Stimulated activated CD4-positive, alpha-beta T cell treated with anti-CD3 and anti-CD28 coated beads, Interleukin-12 subunit alpha, Interleukin-12 subunit beta, amount 100 ng/mL, for 4 hours (primary cell): ENCODE measurements around the gene TBC1D14.
"Not testable (repeated sequence)": the region's sequence is repeated elsewhere in the genome, so short reads cannot be mapped to it uniquely, and the experiment has no call there.

Experiments
- DNase-seq: peaks from one replicate; pipeline ENCODE4 v3.0.0-alpha.2; 2020

Gene TBC1D14

DNA sequence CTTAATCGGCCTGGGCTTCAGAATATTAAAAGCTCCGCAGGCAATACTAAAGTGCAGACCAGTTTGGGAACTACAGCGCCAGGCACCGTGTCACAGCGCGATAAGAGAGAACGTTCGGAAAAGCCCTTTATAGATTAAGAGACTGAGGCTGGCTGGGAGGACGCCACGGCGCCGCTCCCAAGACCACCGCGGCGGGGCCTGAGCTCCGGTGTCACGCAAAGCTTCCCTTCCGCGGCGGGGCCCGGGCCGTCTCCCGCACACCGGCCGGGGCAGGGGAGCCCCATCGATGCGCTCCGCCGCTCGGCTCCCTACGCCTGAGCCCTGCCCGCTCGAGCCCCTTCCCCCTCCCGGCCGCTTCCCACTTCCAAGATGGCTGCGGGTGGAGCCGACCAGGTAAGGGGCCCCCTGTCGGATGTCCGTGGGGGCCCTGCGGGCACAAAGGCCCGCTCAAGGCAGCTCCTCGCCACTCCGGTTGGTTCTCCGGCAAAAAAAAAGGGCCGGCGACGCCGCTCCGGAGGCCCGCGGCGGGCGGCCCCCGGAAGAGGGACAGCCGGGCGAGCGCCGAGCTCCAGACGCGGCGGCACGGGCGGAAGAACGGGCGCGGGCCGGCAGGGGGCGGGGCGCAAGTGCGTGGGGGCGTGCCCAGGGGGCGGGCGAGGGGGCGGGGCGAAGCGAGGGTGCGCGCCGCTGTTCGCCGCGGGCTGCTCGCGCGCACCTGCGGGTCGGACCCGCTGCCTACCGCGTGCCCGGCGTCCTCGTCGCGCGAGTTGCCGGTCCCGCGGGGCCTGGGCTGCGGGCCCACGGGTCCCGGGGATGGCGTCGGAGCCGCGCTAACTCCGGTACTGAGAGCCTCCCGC, at the start of gene TBC1D14:
Gene TBC1D14, plus strand, starts transcription at position 714 of the 857 bp plus-strand sequence. CDS start 13,564 bp downstream, outside the sequence.
- peak; percentile 86 for DNase-seq

- no peak for DNase-seq
Observed at GRCh38 chr4:6868386-6868785, 41.2 kb upstream of the TBC1D14 start.

- DNase-seq: no peak
Observed at GRCh38 chr4:6869944-6870343, 39.7 kb upstream of the TBC1D14 start.

GRCh38 chr4:6873291-6873690, 36.3 kb upstream of the TBC1D14 start:
- no peak for DNase-seq

- peak; percentile 79 for DNase-seq
Observed at GRCh38 chr4:6873792-6874461, 35.7 kb upstream of the TBC1D14 start.

DNA sequence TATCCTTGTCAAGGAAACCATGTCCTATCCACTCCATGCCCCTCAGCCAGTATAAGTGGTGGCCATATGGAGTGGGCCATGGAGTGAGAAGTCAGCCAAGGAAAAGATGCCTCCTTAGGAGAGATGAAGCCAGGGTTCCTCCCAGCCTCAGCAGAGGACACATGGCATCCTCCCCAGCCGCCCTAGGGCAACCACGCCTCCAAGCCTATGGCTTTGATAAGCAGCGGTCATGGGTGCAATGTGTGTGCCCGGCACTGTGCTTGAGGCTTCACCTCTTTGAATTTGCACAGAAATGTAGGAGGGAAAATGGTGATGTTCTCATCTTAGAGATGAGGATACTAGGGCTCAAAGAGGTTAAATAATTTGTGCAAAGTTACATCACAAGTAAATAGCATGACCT, 34.6 kb upstream of the TBC1D14 start:
- DNase-seq: no peak

DNA sequence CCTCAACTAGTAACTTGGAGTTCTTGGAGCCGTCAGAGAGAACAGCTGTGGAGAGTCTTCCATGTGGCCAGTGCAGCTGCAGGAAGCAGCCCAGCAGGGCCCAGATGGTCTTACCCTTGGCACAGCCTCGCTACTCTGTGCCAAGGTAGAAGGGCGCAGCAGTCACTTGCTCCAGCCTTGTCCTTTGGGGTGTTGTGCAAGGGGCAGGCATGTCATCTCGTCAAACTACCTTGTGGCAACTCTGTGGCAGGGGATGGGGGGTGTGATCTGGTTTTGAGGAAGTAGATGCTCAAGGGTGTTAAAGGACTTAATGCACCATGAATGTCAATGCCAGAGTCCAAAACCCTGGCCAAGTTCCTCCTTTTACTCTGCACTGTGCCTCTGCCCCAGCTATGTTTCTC, 34.2 kb upstream of the TBC1D14 start:
- no peak for DNase-seq

DNA sequence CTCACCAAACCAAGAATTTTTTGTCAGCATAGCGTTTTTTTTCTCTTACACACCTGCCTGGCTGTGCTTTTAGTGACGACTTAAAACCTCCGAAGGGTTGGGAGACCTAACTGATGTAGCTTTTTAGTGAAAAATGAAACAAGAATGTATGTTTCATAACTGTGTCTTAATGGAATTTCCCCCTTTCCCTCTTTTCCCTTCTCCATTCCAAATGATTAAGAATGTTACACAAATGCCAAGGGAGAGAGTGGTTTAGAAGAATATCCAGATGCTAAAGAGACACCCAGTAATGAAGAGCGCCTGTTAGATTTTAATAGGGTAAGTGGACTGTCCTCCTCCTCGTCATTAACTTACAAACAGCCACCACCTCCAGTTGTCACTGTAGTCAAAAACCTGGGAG, 33.2 kb upstream of the TBC1D14 start:
- no peak for DNase-seq

- DNase-seq: no peak
Observed at GRCh38 chr4:6877067-6877466, 32.6 kb upstream of the TBC1D14 start.

- no peak for DNase-seq
Observed at GRCh38 chr4:6878451-6879059, 31.1 kb upstream of the TBC1D14 start.

GRCh38 chr4:6880691-6881090, 28.9 kb upstream of the TBC1D14 start:
- no peak for DNase-seq

- DNase-seq: no peak
Observed at GRCh38 chr4:6881908-6882307, 27.7 kb upstream of the TBC1D14 start.

DNA sequence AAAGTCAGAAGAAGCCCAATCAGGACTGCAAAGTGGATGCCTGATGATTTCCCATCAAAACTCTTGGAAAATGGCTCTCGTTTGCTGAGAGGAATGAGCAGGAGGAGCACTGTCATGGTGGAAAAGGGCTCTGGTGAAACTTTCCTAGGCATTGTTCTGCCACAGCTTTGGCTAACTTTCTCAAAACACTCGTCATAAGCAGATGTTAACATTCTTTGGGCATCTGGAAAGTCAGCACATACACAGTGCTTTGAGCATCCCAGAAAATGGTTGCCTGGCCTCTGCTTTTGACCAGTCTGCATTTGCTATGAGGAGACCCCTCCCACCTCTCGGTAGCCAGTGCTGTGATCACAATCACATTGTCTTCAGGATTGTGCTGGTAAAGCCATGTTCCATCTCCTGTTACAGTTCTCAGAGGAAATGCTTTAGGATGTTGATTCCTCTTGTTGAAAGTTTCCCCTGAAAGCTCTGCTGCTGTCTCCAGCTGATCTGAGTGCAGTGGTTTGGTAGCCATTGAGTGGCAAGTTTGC, 25.2 kb upstream of the TBC1D14 start:
- DNase-seq: no peak

GRCh38 chr4:6885953-6886557, 23.6 kb upstream of the TBC1D14 start:
- DNase-seq: no peak

- no peak for DNase-seq
Observed at GRCh38 chr4:6886886-6887285, 22.7 kb upstream of the TBC1D14 start.

GRCh38 chr4:6887591-6888371, 21.8 kb upstream of the TBC1D14 start:
- DNase-seq: no peak

- no peak for DNase-seq
Observed at GRCh38 chr4:6888506-6889071, 21.0 kb upstream of the TBC1D14 start.

DNA sequence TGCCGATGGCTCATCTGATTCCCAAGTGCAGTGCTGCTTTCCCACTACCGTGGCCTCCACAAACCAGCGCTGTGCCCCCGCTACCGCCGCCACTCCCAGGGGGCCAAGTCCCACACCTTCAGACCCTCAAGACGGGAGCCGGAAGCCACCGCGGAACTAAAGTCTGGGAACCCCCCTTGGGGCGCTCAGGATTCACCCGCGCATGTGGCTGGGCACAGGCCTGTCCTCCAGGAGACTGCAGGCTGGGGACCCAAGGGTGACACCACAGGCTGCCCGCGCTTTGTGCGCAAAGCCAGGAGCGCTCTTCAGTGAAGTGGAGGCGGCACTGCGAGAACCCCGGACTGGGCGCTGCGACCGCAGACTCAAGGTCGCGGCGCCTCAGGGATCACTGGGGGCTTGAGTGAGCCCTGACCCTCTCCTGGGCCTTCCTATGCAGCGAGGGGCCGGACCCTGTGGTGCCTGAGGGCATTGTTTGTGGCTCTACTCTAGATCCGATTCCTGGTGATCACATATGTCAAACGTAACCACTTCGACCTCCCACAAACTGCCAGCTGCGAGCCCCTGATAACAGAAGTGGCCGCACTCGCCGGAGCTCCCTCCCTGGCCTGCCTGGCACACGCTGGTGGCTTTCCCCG, 20.4 kb upstream of the TBC1D14 start:
- no peak for DNase-seq

DNA sequence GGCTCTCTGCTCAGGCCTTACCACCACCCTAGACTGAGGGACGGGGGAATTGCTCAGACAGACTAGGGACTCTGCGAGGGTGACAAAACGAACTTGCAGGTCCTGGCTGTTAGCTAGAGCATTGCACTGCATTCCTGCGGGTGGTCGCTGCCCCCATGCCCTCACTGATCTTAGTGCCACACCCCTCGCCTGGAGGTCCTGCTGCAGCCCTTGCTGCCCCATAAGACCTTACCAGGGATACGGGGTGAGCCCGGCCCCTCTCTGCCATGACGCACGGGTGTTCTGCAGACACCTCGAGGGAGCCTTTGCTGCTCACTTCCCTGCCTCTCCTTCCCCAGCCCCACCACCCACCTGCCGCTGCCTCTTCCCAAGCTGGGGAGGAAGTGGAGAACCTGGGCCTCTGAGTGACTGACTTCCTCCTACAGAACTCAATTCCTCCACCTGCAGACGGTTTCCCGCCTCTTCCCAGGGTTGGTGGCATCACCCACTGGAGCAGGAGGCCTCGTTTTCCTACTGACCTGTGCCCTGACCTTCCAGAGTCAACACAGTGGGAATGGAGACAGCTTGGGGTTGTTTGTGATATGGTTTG, 19.8 kb upstream of the TBC1D14 start:
- DNase-seq: no peak

GRCh38 chr4:6890358-6890757, 19.3 kb upstream of the TBC1D14 start:
- DNase-seq: no peak

DNA sequence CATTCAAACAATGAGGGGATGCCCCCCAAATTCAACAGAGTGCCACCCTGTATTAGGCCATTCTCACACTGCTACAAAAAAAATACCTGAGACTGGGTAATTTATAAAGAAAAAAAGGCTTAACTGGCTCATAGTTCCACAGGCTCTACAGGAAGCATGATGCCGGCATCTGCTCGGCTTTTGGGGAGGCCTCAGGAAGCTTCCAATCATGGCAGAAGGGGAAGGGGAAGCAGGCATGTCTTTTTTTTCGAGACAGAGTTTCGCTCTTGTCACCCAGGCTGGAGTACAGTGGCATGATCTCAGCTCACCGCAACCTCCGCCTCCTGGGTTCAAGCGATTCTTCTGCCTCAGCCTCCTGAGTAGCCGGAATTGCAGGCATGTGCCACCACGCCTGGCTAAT, 18.7 kb upstream of the TBC1D14 start:
- DNase-seq: not testable (repeated sequence)
